Neural progenitor cell (in vitro differentiated cells): ENCODE measurements around the gene BCL2A1. TPM values are rescaled to one million over a fixed set of nuclear protein-coding genes. Genes with fewer than 3 reads are reported as not detected.

Experiments
- DNase-seq: peaks from one replicate; pipeline ENCODE4 v3.0.0-alpha.2; 2016; ENCODE audit warnings: low spot score
- H2AFZ ChIP-seq: fragments of 200-600 bp; sonication (generic); replicated peaks from 2 replicates; pipeline ENCODE4 v1.6.1; 2016; ENCODE audit warnings: antibody characterized with exemption
- H3F3A ChIP-seq: fragments of 200-600 bp; sonication (generic); 2 replicates; pipeline ENCODE4 v1.6.1; 2016; ENCODE audit warnings: antibody characterized with exemption, low read depth
- H3K27ac ChIP-seq: fragments of 200-600 bp; sonication (generic); 2 replicates; pipeline ENCODE4 v1.5.1; 2016; ENCODE audit warnings: mild to moderate bottlenecking
- H3K27me3 ChIP-seq: fragments of 200-600 bp; sonication (generic); 2 replicates; pipeline ENCODE4 v1.6.1; 2016; ENCODE audit warnings: mild to moderate bottlenecking, moderate library complexity
- H3K36me3 ChIP-seq: fragments of 200-600 bp; sonication (generic); 2 replicates; pipeline ENCODE4 v1.5.1; 2016
- H3K4me1 ChIP-seq: fragments of 200-600 bp; sonication (generic); 2 replicates; pipeline ENCODE4 v1.6.1; 2016; ENCODE audit warnings: mixed run types
- H3K4me2 ChIP-seq: fragments of 200-600 bp; sonication (generic); 2 replicates; pipeline ENCODE4 v1.6.1; 2016
- H3K4me3 ChIP-seq: fragments of 200-600 bp; sonication (generic); 2 replicates; pipeline ENCODE4 v1.5.1; 2016
- H3K79me2 ChIP-seq: fragments of 200-600 bp; sonication (generic); 2 replicates; pipeline ENCODE4 v1.6.1; 2016; ENCODE audit warnings: low read depth
- H3K9ac ChIP-seq: fragments of 200-600 bp; sonication (generic); 2 replicates; pipeline ENCODE4 v1.6.1; 2016
- H3K9me3 ChIP-seq: fragments of 200-600 bp; sonication (generic); 2 replicates; pipeline ENCODE4 v1.5.1; 2016; ENCODE audit warnings: low read depth
- H4K20me1 ChIP-seq: fragments of 200-600 bp; sonication (generic); 2 replicates; pipeline ENCODE4 v1.6.1; 2016; ENCODE audit warnings: low read depth
- H3K27ac Mint-ChIP-seq: 3 replicates; pipeline ENCODE4 v1.8.0; 2021; ENCODE audit warnings: mixed read lengths
- H3K27me3 Mint-ChIP-seq: 2 replicates; pipeline ENCODE4 v1.8.0; 2022; ENCODE audit warnings: low read depth, mild to moderate bottlenecking, inconsistent platforms, moderate library complexity, mixed read lengths; ENCODE audit not compliant: insufficient read depth
- H3K36me3 Mint-ChIP-seq: 3 replicates; pipeline ENCODE4 v1.8.0; 2021; ENCODE audit warnings: mixed read lengths
- H3K4me1 Mint-ChIP-seq: 3 replicates; pipeline ENCODE4 v1.8.0; 2021; ENCODE audit warnings: mixed read lengths
- H3K4me3 Mint-ChIP-seq: 3 replicates; pipeline ENCODE4 v1.8.0; 2021; ENCODE audit warnings: mild to moderate bottlenecking, moderate library complexity, mixed read lengths
- H3K9me3 Mint-ChIP-seq: 3 replicates; pipeline ENCODE4 v1.8.0; 2020; ENCODE audit warnings: mixed read lengths
- CTCF ChIP-seq: fragments of 200-600 bp; sonication (generic); IDR thresholded peaks from 2 replicates; pipeline ENCODE4 v1.5.1; 2017; ENCODE audit warnings: antibody characterized with exemption, mild to moderate bottlenecking
- EZH2 ChIP-seq: fragments of 200-600 bp; sonication (generic); IDR thresholded peaks from 2 replicates; pipeline ENCODE4 v1.6.1; 2017; ENCODE audit warnings: antibody characterized with exemption, mild to moderate bottlenecking, moderate library complexity
- EZH2phosphoT487 ChIP-seq: fragments of 200-600 bp; sonication (generic); IDR thresholded peaks from 2 replicates; pipeline ENCODE4 v1.6.1; 2017; ENCODE audit warnings: antibody characterized with exemption
- total RNA-seq: library from RNA; depleted of rRNA; stranded (reverse); fragments of >200 nt; gene quantifications from 2 replicates; pipeline ENCODE4 v1.2.3, GENCODE V29; 2015; ENCODE audit warnings: low replicate concordance

The BCL2A1 gene
- total RNA-seq, 1 donor from 2014 or later: not detected

GRCh38 chr15:79988448-79989117 lies 17.6 kb upstream of the BCL2A1 start:
- no peak overlapping the region for H2AFZ ChIP-seq
- no peaks in the 10 kb centered on the region for H3K36me3 ChIP-seq
- no peaks in the 10 kb centered on the region for H3K4me1 ChIP-seq
- no peak for TF ChIP-seq CTCF
- Mint-ChIP-seq H3K9me3 (no peaks in the 10 kb centered on the region), H3K36me3 (no peaks in the 10 kb centered on the region), H3K4me1 (no peaks in the 10 kb centered on the region), H3K27me3 (peaks cover 2% of the 10 kb centered on the region), H3K27ac (no peak overlapping the region), H3K4me3 (no peak overlapping the region)
- DNase-seq: no peak
- no peak overlapping the region for H3K27ac ChIP-seq
- no peaks in the 10 kb centered on the region for H3K27me3 ChIP-seq
- H3F3A ChIP-seq: no peaks in the 10 kb centered on the region
- H3K9ac ChIP-seq: no peak overlapping the region
- H4K20me1 ChIP-seq: no peaks in the 10 kb centered on the region
- H3K4me3 ChIP-seq: no peak overlapping the region
- no peaks in the 10 kb centered on the region for H3K9me3 ChIP-seq
- no peaks in the 10 kb centered on the region for H3K79me2 ChIP-seq
- H3K4me2 ChIP-seq: no peak overlapping the region

GRCh38 chr15:79987969-79988368 lies 17.0 kb upstream of the BCL2A1 start:
- H3K36me3 Mint-ChIP-seq: no peaks in the 10 kb centered on the region
- H3K9me3 ChIP-seq: no peaks in the 10 kb centered on the region
- H4K20me1 ChIP-seq: no peaks in the 10 kb centered on the region
- no peak overlapping the region for H3K9ac ChIP-seq
- H3K27ac Mint-ChIP-seq: no peak overlapping the region
- H3K4me1 Mint-ChIP-seq: no peaks in the 10 kb centered on the region
- no peaks in the 10 kb centered on the region for H3K27me3 ChIP-seq
- H3K27me3 Mint-ChIP-seq: peaks cover 2% of the 10 kb centered on the region
- no peak for TF ChIP-seq CTCF
- TF ChIP-seq EZH2phosphoT487: no peak
- no peak for TF ChIP-seq EZH2
- H3K27ac ChIP-seq: no peak overlapping the region
- no peak overlapping the region for H3K4me2 ChIP-seq
- no peaks in the 10 kb centered on the region for H3K4me1 ChIP-seq
- no peak overlapping the region for H3K4me3 ChIP-seq
- H3K36me3 ChIP-seq: no peaks in the 10 kb centered on the region
- no peaks in the 10 kb centered on the region for H3K79me2 ChIP-seq
- H3K9me3 Mint-ChIP-seq: no peaks in the 10 kb centered on the region
- DNase-seq: no peak
- H2AFZ ChIP-seq: no peak overlapping the region
- no peak overlapping the region for H3K4me3 Mint-ChIP-seq
- H3F3A ChIP-seq: no peaks in the 10 kb centered on the region

GRCh38 chr15:79987569-79987955 lies 16.6 kb upstream of the BCL2A1 start:
- H3K4me1 Mint-ChIP-seq: no peaks in the 10 kb centered on the region
- TF ChIP-seq EZH2 (no peak), EZH2phosphoT487 (no peak), CTCF (no peak)
- no peaks in the 10 kb centered on the region for H3K36me3 ChIP-seq

More at GRCh38 chr15:79987569-79987955, 16.6 kb upstream of the BCL2A1 start:
- no peaks in the 10 kb centered on the region for H3F3A ChIP-seq
- no peak overlapping the region for H3K4me2 ChIP-seq
- H3K36me3 Mint-ChIP-seq: no peaks in the 10 kb centered on the region
- no peak overlapping the region for H3K27ac Mint-ChIP-seq
- H3K9ac ChIP-seq: no peak overlapping the region
- DNase-seq: no peak
- H3K27me3 ChIP-seq: no peaks in the 10 kb centered on the region
- no peaks in the 10 kb centered on the region for H3K4me1 ChIP-seq
- no peak overlapping the region for H3K4me3 Mint-ChIP-seq
- H3K4me3 ChIP-seq: no peak overlapping the region
- no peaks in the 10 kb centered on the region for H3K9me3 Mint-ChIP-seq
- no peaks in the 10 kb centered on the region for H3K79me2 ChIP-seq
- H3K9me3 ChIP-seq: no peaks in the 10 kb centered on the region
- H3K27ac ChIP-seq: no peak overlapping the region
- no peaks in the 10 kb centered on the region for H4K20me1 ChIP-seq
- H2AFZ ChIP-seq: no peak overlapping the region
- H3K27me3 Mint-ChIP-seq: peaks cover 2% of the 10 kb centered on the region
